ENCODE measurements around the gene FNDC5. TPM values are rescaled to one million over a fixed set of nuclear protein-coding genes. Genes with fewer than 3 reads are reported as not detected.

FNDC5 gene
- polyA plus RNA-seq, 1 donor (not counting 4 experiments of a cell fraction or from before 2014, with no cell fraction given), result not detected

DNA sequence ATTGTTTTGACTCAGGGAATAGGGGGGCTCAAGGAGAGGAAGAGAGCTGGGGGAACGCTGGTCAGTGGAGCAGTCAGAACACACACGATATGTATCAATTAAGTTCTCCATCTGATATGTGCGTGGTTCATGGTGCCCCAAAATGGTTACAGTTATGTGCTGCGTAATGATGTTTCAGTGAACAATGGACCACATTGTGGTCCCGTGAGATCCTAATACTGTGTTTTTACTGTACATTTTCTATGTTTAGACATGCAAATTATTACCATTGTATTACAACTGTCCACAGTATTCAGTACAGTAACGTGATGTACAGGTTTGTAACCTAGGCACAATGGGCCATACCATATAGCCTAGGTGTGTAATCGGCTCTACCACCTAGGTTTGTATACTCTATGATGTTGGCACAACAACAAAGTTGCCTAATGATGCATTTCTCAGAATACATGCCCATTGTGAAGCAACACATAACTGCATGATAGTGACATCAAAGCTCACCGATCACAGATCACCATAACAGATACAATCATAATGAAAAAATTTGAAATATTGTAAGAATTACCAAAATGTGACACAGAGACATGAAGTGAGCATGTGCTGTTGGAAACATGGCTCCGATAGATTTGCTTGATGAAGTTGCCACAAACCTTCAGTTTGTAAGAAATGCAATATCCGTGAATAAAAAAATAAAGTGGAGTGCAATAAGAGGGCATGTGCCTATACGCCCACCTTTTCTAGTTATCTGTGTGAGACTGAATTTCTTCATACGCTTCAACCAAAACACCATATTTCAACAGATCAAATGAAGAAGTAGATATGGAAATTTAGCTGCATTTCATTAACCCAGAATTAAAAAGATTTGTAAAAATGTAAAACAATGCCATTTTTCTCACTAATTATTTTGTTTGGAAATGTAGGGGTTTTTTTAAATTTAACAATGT lies 45.3 kb upstream of the FNDC5 start:
- no peaks in the 10 kb centered on the region for H3K27me3 ChIP-seq (ENCODE audit: control insufficient read depth, extremely low read depth, insufficient read depth, low read length)
- H3K27ac ChIP-seq (ENCODE audit: control insufficient read depth, insufficient read depth, low read length), result no peak overlapping the region
- no peaks in the 10 kb centered on the region for H4K20me1 ChIP-seq (ENCODE audit: control insufficient read depth, extremely low read depth, insufficient read depth, low read length)
- H2AFZ ChIP-seq (ENCODE audit: control insufficient read depth, low read length), result no peak overlapping the region
- H3K9me1 ChIP-seq (ENCODE audit: control insufficient read depth, extremely low read depth, insufficient read depth, low read length), result no peaks in the 10 kb centered on the region
- H3K9me3 ChIP-seq (ENCODE audit: control insufficient read depth, low read depth, low read length), result no peaks in the 10 kb centered on the region
- DNase-seq (ENCODE audit: low read depth, low spot score) (no peak), FAIRE-seq (no peak)
- H3K4me1 ChIP-seq (ENCODE audit: control insufficient read depth, extremely low read depth, insufficient read depth, low read length), result no peaks in the 10 kb centered on the region
- no peaks in the 10 kb centered on the region for H3K79me2 ChIP-seq (ENCODE audit: control insufficient read depth, insufficient read depth, low read length)
- no peaks in the 10 kb centered on the region for H3K36me3 ChIP-seq (ENCODE audit: control insufficient read depth in 2 of 2, extremely low read depth in 1 of 2, insufficient read depth in 2 of 2, low read length in 2 of 2)
- H3K4me3 ChIP-seq (ENCODE audit: control insufficient read depth in 2 of 3, extremely low read depth in 1 of 3, insufficient read depth in 2 of 3, low read depth in 1 of 3, low read length in 3 of 3), result no peak overlapping the region
- TF ChIP-seq EZH2 (IDR thresholded peaks at IDR 0.05; ENCODE audit: low read length) (no peak), CTCF (optimal IDR thresholded peaks at IDR 0.05 in 1 of 3, IDR thresholded peaks at IDR 0.05 in 1 of 3, conservative IDR thresholded peaks at IDR 0.05 in 1 of 3; ENCODE audit: extremely low read depth in 1 of 3, insufficient read depth in 2 of 3, low read length in 3 of 3) (no peak)
- H3K9ac ChIP-seq (ENCODE audit: control insufficient read depth, extremely low read depth, insufficient read depth, low read length), result no peak overlapping the region
- no peak overlapping the region for H3K4me2 ChIP-seq (ENCODE audit: control insufficient read depth, extremely low read depth, insufficient read depth, low read depth, low read length)
- dilution Hi-C loops (cut with MboI; ENCODE audit: extremely low pct_ligation_motif_present, low sequenced_read_pairs), result no loop called here

DNA sequence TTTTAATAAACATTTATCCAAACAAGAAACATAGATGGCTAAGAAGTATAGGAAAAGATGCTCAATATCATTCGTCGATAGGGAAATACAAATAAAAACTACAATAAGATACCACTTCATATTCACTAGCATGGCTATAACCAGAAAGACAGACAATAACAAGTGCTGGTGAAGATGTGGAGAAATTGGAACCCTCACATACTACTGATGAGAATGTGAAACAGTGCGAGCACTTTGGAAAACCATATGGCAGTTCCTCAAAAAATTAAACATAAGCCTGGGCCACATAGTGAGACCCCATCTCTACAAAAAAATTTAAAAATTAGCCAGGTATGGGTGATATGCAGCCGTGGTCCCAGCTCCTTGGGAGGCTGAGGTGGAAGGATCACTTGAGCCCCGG lies 39.6 kb upstream of the FNDC5 start:
- Histone ChIP-seq H3K4me2 (ENCODE audit: control insufficient read depth, extremely low read depth, insufficient read depth, low read depth, low read length) (no peak overlapping the region), H3K27ac (ENCODE audit: control insufficient read depth, insufficient read depth, low read length) (no peak overlapping the region), H4K20me1 (ENCODE audit: control insufficient read depth, extremely low read depth, insufficient read depth, low read length) (no peaks in the 10 kb centered on the region), H3K27me3 (ENCODE audit: control insufficient read depth, extremely low read depth, insufficient read depth, low read length) (no peaks in the 10 kb centered on the region), H3K9me3 (ENCODE audit: control insufficient read depth, low read depth, low read length) (no peaks in the 10 kb centered on the region), H3K4me1 (ENCODE audit: control insufficient read depth, extremely low read depth, insufficient read depth, low read length) (no peaks in the 10 kb centered on the region), H3K36me3 (ENCODE audit: control insufficient read depth in 2 of 2, extremely low read depth in 1 of 2, insufficient read depth in 2 of 2, low read length in 2 of 2) (no peaks in the 10 kb centered on the region), H3K9me1 (ENCODE audit: control insufficient read depth, extremely low read depth, insufficient read depth, low read length) (peaks cover 2% of the 10 kb centered on the region), H3K4me3 (ENCODE audit: control insufficient read depth in 2 of 3, extremely low read depth in 1 of 3, insufficient read depth in 2 of 3, low read depth in 1 of 3, low read length in 3 of 3) (no peak overlapping the region), H3K9ac (ENCODE audit: control insufficient read depth, extremely low read depth, insufficient read depth, low read length) (no peak overlapping the region), H3K79me2 (ENCODE audit: control insufficient read depth, insufficient read depth, low read length) (no peaks in the 10 kb centered on the region), H2AFZ (ENCODE audit: control insufficient read depth, low read length) (no peak overlapping the region)
- TF ChIP-seq CTCF (optimal IDR thresholded peaks at IDR 0.05 in 1 of 3, IDR thresholded peaks at IDR 0.05 in 1 of 3, conservative IDR thresholded peaks at IDR 0.05 in 1 of 3; ENCODE audit: extremely low read depth in 1 of 3, insufficient read depth in 2 of 3, low read length in 3 of 3) (no peak), EZH2 (IDR thresholded peaks at IDR 0.05; ENCODE audit: low read length) (no peak)
- DNase-seq (ENCODE audit: low read depth, low spot score), result no peak
- dilution Hi-C loops (cut with MboI; ENCODE audit: extremely low pct_ligation_motif_present, low sequenced_read_pairs), result no loop called here
- FAIRE-seq, result no peak

Data from keratinocyte (primary cell).